Smooth muscle cell of the umbilical artery (primary cell): Measurements from ENCODE around the gene DNAAF3. TPM values are rescaled to one million over a fixed set of nuclear protein-coding genes. Genes with fewer than 3 reads are reported as not detected.

Experiments
- total RNA-seq: library from RNA; depleted of rRNA; stranded (reverse); fragments of >200 nt; gene quantifications from 2 replicates; pipeline ENCODE4 v1.2.3, GENCODE V29; 2014

The DNAAF3 gene
- total RNA-seq, result 0.30 and 0.65 TPM in 2 replicates

GRCh38 chr19:55166530-55167268 is at the start of gene DNAAF3:
Gene DNAAF3, minus strand, starts transcription at chr19:55166613. Its CDS starts 200 bp downstream, at chr19:55166413.

GRCh38 chr19:55208880-55209692 is 42.7 kb upstream of the DNAAF3 start, which contains the start of gene PTPRH:
Gene PTPRH, minus strand, starts transcription at chr19:55209501. Its CDS starts 68 bp downstream, at chr19:55209433.

GRCh38 chr19:55179606-55180484 is 13.4 kb upstream of the DNAAF3 start, which contains the start of gene SYT5:
Gene SYT5, minus strand, starts transcription at chr19:55180289. Its CDS starts 1,248 bp downstream, at chr19:55179041.

GRCh38 chr19:55157064-55157908 is 9.1 kb downstream of the DNAAF3 start, which contains the start of gene TNNI3:
Gene TNNI3, minus strand, starts transcription at chr19:55157732. Its CDS starts 143 bp downstream, at chr19:55157589.

GRCh38 chr19:55149078-55150003 is 17.1 kb downstream of the DNAAF3 start, which contains the start of gene TNNT1:
Gene TNNT1, minus strand, starts transcription at chr19:55149206. Its CDS starts 2,049 bp downstream, at chr19:55147157.

GRCh38 chr19:55116859-55117662 is 49.4 kb downstream of the DNAAF3 start, which contains the start of gene PPP1R12C:
Gene PPP1R12C, minus strand, starts transcription at chr19:55117637. Its CDS starts 94 bp downstream, at chr19:55117543.

Other genes with a start within 250 kb of the DNAAF3 start
- not detected in 2 replicates for gene NLRP7, start 219.1 kb downstream of the DNAAF3 start, total RNA-seq
- gene NLRP2, start 200.2 kb downstream of the DNAAF3 start, total RNA-seq, result 2.6 TPM in 1 of 2 replicates, not detected in the other
- 0.18 TPM in 1 of 2 replicates, not detected in the other for gene GP6, start 128.3 kb downstream of the DNAAF3 start, total RNA-seq
- gene RDH13, start 103.5 kb downstream of the DNAAF3 start, total RNA-seq, result 7.4 and 10.3 TPM in 2 replicates
- 0.30 and 1.3 TPM in 2 replicates for gene EPS8L1, start 90.7 kb downstream of the DNAAF3 start, total RNA-seq
- gene PPP1R12C, start 49.0 kb downstream of the DNAAF3 start, total RNA-seq, result 29.4 and 46.6 TPM in 2 replicates
- gene TNNT1, start 17.4 kb downstream of the DNAAF3 start, total RNA-seq, result 1.5 and 3.0 TPM in 2 replicates
- not detected in 2 replicates for gene TNNI3, start 8.9 kb downstream of the DNAAF3 start, total RNA-seq
- gene SYT5, start 13.7 kb upstream of the DNAAF3 start, total RNA-seq, result not detected in 2 replicates
- 4.2 and 5.0 TPM in 2 replicates for gene PTPRH, start 42.9 kb upstream of the DNAAF3 start, total RNA-seq
- 0.59 and 1.4 TPM in 2 replicates for gene TMEM86B, start 62.1 kb upstream of the DNAAF3 start, total RNA-seq
- gene PPP6R1, start 92.4 kb upstream of the DNAAF3 start, total RNA-seq, result 30.9 and 63.4 TPM in 2 replicates
- gene HSPBP1, start 113.5 kb upstream of the DNAAF3 start, total RNA-seq, result 22.9 and 34.8 TPM in 2 replicates
- 6.5 and 16.4 TPM in 2 replicates for gene BRSK1, start 117.4 kb upstream of the DNAAF3 start, total RNA-seq
- not detected in 2 replicates for gene TMEM150B, start 158.7 kb upstream of the DNAAF3 start, total RNA-seq
- gene KMT5C, start 173.3 kb upstream of the DNAAF3 start, total RNA-seq, result 9.5 and 9.8 TPM in 2 replicates
- gene COX6B2, start 188.1 kb upstream of the DNAAF3 start, total RNA-seq, result 0.09 TPM in 1 of 2 replicates, not detected in the other
- not detected in 2 replicates for gene GARIN5B, start 196.6 kb upstream of the DNAAF3 start, total RNA-seq
- 14.4 and 33.9 TPM in 2 replicates for gene IL11, start 203.8 kb upstream of the DNAAF3 start, total RNA-seq
- not detected in 2 replicates for gene TMEM190, start 210.2 kb upstream of the DNAAF3 start, total RNA-seq
- 0.30 and 0.32 TPM in 2 replicates for gene TMEM238, start 217.7 kb upstream of the DNAAF3 start, total RNA-seq
- 212 and 468 TPM in 2 replicates for gene RPL28, start 219.3 kb upstream of the DNAAF3 start, total RNA-seq
- 72.5 and 94.4 TPM in 2 replicates for gene UBE2S, start 241.2 kb upstream of the DNAAF3 start, total RNA-seq